ENCODE measurements around the gene OR10C1. TPM values are rescaled to one million over a fixed set of nuclear protein-coding genes. Genes with fewer than 3 reads are reported as not detected.

The OR10C1 gene, protein sequence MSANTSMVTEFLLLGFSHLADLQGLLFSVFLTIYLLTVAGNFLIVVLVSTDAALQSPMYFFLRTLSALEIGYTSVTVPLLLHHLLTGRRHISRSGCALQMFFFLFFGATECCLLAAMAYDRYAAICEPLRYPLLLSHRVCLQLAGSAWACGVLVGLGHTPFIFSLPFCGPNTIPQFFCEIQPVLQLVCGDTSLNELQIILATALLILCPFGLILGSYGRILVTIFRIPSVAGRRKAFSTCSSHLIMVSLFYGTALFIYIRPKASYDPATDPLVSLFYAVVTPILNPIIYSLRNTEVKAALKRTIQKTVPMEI
- not detected in 2 replicates for polyA plus RNA-seq (2013)

DNA sequence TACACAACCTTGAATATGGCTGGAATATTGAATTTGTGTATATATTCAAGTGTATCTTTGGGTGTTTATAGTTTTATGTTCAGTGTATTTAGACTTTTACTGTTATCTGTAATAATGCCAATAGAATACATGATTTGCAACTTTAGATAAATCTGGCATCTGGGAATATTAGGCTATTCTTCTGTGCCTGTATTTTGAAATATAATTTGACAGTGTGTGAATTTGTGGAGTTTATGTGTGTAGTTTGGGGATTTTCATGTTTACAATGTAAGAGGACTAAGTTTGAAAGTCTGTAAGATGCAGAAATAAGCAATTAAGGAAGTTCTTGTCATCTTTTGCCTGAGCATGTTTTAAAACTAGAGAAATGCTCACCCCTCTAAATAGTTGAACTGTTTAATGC lies at the start of gene OR10C1:
TSS of gene OR10C1 (plus strand) at position 301 of the 400 bp plus-strand sequence. CDS start 710 bp downstream, outside the sequence.
- H3K4me2 ChIP-seq (ENCODE audit: low read length): no peak within 1 kb of the TSS
- no peak for DNase-seq
- H2AK5ac ChIP-seq (ENCODE audit: low read length): no peak within 1 kb of the TSS
- H2BK5ac ChIP-seq (ENCODE audit: low read depth, low read length, poor library complexity): no peak within 1 kb of the TSS
- no peaks in the 10 kb centered on the region for H3K27me3 ChIP-seq (ENCODE audit: insufficient read depth, low read length)
- no peak within 1 kb of the TSS for H3K27ac ChIP-seq (ENCODE audit: low read depth, low read length)
- H4K91ac ChIP-seq (ENCODE audit: low read depth, low read length): no peak within 1 kb of the TSS
- H3K4me1 ChIP-seq (ENCODE audit: control insufficient read depth in 1 of 2, insufficient read depth in 2 of 2, low read length in 2 of 2): no peaks in the 10 kb centered on the region
- H3K4ac ChIP-seq (ENCODE audit: low read depth, low read length): no peak within 1 kb of the TSS
- H2BK12ac ChIP-seq (ENCODE audit: low read length): no peak within 1 kb of the TSS
- no peaks in the 10 kb centered on the region for H3K36me3 ChIP-seq (ENCODE audit: control insufficient read depth in 1 of 2, insufficient read depth in 2 of 2, low read length in 2 of 2)
- H3K9ac ChIP-seq (ENCODE audit: low read length): no peak within 1 kb of the TSS
- H3K79me1 ChIP-seq (ENCODE audit: low read length): no peaks in the 10 kb centered on the region
- no peak within 1 kb of the TSS for H2BK120ac ChIP-seq (ENCODE audit: insufficient read depth, low read length, poor library complexity)
- H3K79me2 ChIP-seq (ENCODE audit: control insufficient read depth, insufficient read depth, low read length, poor library complexity): no peaks in the 10 kb centered on the region
- H3K9me3 ChIP-seq (ENCODE audit: insufficient read depth, low read depth, low read length): peaks cover 4% of the 10 kb centered on the region
- H3K18ac ChIP-seq (ENCODE audit: low read length): no peak within 1 kb of the TSS
- no peak within 1 kb of the TSS for H3K14ac ChIP-seq (ENCODE audit: low read length)
- H2AFZ ChIP-seq (ENCODE audit: insufficient read depth, low read length, poor library complexity): no peak within 1 kb of the TSS
- H3K23ac ChIP-seq (ENCODE audit: low read length): no peak within 1 kb of the TSS
- no peak within 1 kb of the TSS for H3K4me3 ChIP-seq (ENCODE audit: low read depth, low read length)
- no peak within 1 kb of the TSS for H4K8ac ChIP-seq (ENCODE audit: low read depth, low read length)
- no peak within 1 kb of the TSS for H4K12ac ChIP-seq (ENCODE audit: low read depth, low read length)

DNA sequence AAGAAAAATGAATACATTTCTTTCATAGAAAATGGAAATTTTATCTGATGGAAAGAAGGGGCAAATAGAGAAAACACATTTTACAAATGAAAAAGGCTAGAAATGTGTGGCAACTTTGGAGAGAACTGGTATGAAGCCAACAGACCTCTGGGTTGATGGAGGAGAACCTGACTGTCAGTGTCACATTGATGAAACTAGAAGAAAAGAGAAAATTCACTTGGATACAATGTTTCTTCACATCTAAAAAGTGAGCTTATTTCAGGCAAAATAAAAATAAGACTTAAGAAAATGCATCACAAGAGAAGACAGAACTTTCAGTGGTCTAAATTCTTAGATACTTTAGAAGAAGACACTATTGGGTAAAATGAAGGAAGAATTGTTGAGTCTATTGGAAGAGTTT lies 43.8 kb upstream of the OR10C1 start, which contains the start of gene OR12D2:
TSS of gene OR12D2 (plus strand) at position 301 of the 400 bp plus-strand sequence. CDS start 1,069 bp downstream, outside the sequence.
- no peak within 1 kb of the TSS for H3K23ac ChIP-seq (ENCODE audit: low read length)
- no peaks in the 10 kb centered on the region for H3K27me3 ChIP-seq (ENCODE audit: insufficient read depth, low read length)
- no peaks in the 10 kb centered on the region for H3K36me3 ChIP-seq (ENCODE audit: control insufficient read depth in 1 of 2, insufficient read depth in 2 of 2, low read length in 2 of 2)
- no peak within 1 kb of the TSS for H3K27ac ChIP-seq (ENCODE audit: low read depth, low read length)
- H2BK12ac ChIP-seq (ENCODE audit: low read length): no peak within 1 kb of the TSS
- DNase-seq: no peak
- no peak within 1 kb of the TSS for H4K12ac ChIP-seq (ENCODE audit: low read depth, low read length)
- no peak within 1 kb of the TSS for H2BK5ac ChIP-seq (ENCODE audit: low read depth, low read length, poor library complexity)
- H2AFZ ChIP-seq (ENCODE audit: insufficient read depth, low read length, poor library complexity): no peak within 1 kb of the TSS
- H4K8ac ChIP-seq (ENCODE audit: low read depth, low read length): no peak within 1 kb of the TSS
- no peaks in the 10 kb centered on the region for H3K79me2 ChIP-seq (ENCODE audit: control insufficient read depth, insufficient read depth, low read length, poor library complexity)
- no peak within 1 kb of the TSS for H3K4ac ChIP-seq (ENCODE audit: low read depth, low read length)
- no peak within 1 kb of the TSS for H2BK120ac ChIP-seq (ENCODE audit: insufficient read depth, low read length, poor library complexity)
- H3K4me2 ChIP-seq (ENCODE audit: low read length): no peak within 1 kb of the TSS
- H3K4me1 ChIP-seq (ENCODE audit: control insufficient read depth in 1 of 2, insufficient read depth in 2 of 2, low read length in 2 of 2): no peaks in the 10 kb centered on the region
- H3K9ac ChIP-seq (ENCODE audit: low read length): no peak within 1 kb of the TSS
- no peak within 1 kb of the TSS for H3K4me3 ChIP-seq (ENCODE audit: low read depth, low read length)
- H3K14ac ChIP-seq (ENCODE audit: low read length): no peak within 1 kb of the TSS
- H3K18ac ChIP-seq (ENCODE audit: low read length): no peak within 1 kb of the TSS
- H3K79me1 ChIP-seq (ENCODE audit: low read length): no peaks in the 10 kb centered on the region
- H3K9me3 ChIP-seq (ENCODE audit: insufficient read depth, low read depth, low read length): peaks cover 4% of the 10 kb centered on the region
- H4K91ac ChIP-seq (ENCODE audit: low read depth, low read length): no peak within 1 kb of the TSS
- no peak within 1 kb of the TSS for H2AK5ac ChIP-seq (ENCODE audit: low read length)

DNA sequence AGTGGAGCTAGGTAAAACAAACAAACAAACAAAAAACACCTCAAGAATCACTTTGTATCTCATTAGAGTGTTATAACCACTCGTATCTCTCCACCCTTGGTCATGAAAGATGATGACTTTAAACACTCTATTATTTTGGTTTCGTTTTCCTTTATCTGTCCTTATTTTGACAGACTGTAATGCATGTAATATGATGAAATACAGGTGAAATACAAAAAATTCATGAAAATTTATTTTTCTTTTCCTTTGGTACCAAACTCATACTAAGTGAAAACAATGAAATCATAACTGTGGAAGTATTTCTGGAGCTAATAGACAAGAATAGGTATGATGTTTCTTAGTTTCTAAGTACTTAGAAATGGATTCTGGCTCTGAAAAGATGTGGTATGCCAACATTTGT lies 39.6 kb upstream of the OR10C1 start:
- Histone ChIP-seq H3K23ac (ENCODE audit: low read length) (no peak overlapping the region), H2BK120ac (ENCODE audit: insufficient read depth, low read length, poor library complexity) (no peak overlapping the region), H3K79me2 (ENCODE audit: control insufficient read depth, insufficient read depth, low read length, poor library complexity) (no peaks in the 10 kb centered on the region), H3K4me2 (ENCODE audit: low read length) (no peak overlapping the region), H4K12ac (ENCODE audit: low read depth, low read length) (no peak overlapping the region), H3K36me3 (ENCODE audit: control insufficient read depth in 1 of 2, insufficient read depth in 2 of 2, low read length in 2 of 2) (no peaks in the 10 kb centered on the region), H3K9me3 (ENCODE audit: insufficient read depth, low read depth, low read length) (no peaks in the 10 kb centered on the region), H3K4ac (ENCODE audit: low read depth, low read length) (no peak overlapping the region), H3K4me3 (ENCODE audit: low read depth, low read length) (no peak overlapping the region), H3K9ac (ENCODE audit: low read length) (no peak overlapping the region), H3K14ac (ENCODE audit: low read length) (no peak overlapping the region), H2BK12ac (ENCODE audit: low read length) (no peak overlapping the region), H4K8ac (ENCODE audit: low read depth, low read length) (no peak overlapping the region), H2BK5ac (ENCODE audit: low read depth, low read length, poor library complexity) (no peak overlapping the region), H3K79me1 (ENCODE audit: low read length) (no peaks in the 10 kb centered on the region), H3K18ac (ENCODE audit: low read length) (no peak overlapping the region), H3K27me3 (ENCODE audit: insufficient read depth, low read length) (no peaks in the 10 kb centered on the region), H3K27ac (ENCODE audit: low read depth, low read length) (no peak overlapping the region), H2AFZ (ENCODE audit: insufficient read depth, low read length, poor library complexity) (no peak overlapping the region), H4K91ac (ENCODE audit: low read depth, low read length) (no peak overlapping the region), H3K4me1 (ENCODE audit: control insufficient read depth in 1 of 2, insufficient read depth in 2 of 2, low read length in 2 of 2) (no peaks in the 10 kb centered on the region), H2AK5ac (ENCODE audit: low read length) (no peak overlapping the region)
- DNase-seq: no peak
- no CpG with 5 or more reads among the region's 2 CpGs for WGBS (ENCODE audit: extremely low coverage, insufficient coverage, insufficient read length)

DNA sequence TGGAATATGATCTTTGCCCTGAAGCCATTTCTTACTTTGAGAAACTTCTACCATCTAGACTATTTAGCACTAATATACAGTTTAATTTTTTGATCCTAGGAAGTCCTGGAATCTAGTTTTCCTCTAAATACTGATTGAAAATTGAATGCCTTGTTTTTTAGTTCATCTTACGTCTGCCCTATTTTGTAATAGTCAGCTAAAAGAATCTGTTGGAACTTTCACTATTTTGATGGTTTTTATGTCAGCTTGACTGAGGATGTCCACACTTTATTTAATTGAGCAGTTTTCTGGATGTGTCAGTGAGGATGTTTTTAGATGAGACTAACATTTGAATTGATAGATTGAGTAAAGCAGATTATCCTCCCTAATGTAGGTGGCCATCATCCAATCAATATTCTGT lies 35.3 kb upstream of the OR10C1 start:
- Histone ChIP-seq H2AK5ac (ENCODE audit: low read length) (no peak overlapping the region), H2BK120ac (ENCODE audit: insufficient read depth, low read length, poor library complexity) (no peak overlapping the region), H3K9me3 (ENCODE audit: insufficient read depth, low read depth, low read length) (no peaks in the 10 kb centered on the region), H2AFZ (ENCODE audit: insufficient read depth, low read length, poor library complexity) (no peak overlapping the region), H3K9ac (ENCODE audit: low read length) (no peak overlapping the region), H4K91ac (ENCODE audit: low read depth, low read length) (no peak overlapping the region), H3K36me3 (ENCODE audit: control insufficient read depth in 1 of 2, insufficient read depth in 2 of 2, low read length in 2 of 2) (no peaks in the 10 kb centered on the region), H4K12ac (ENCODE audit: low read depth, low read length) (no peak overlapping the region), H3K79me2 (ENCODE audit: control insufficient read depth, insufficient read depth, low read length, poor library complexity) (no peaks in the 10 kb centered on the region), H3K27me3 (ENCODE audit: insufficient read depth, low read length) (no peaks in the 10 kb centered on the region), H4K8ac (ENCODE audit: low read depth, low read length) (no peak overlapping the region), H3K14ac (ENCODE audit: low read length) (no peak overlapping the region), H3K4me3 (ENCODE audit: low read depth, low read length) (no peak overlapping the region), H3K18ac (ENCODE audit: low read length) (no peak overlapping the region), H2BK5ac (ENCODE audit: low read depth, low read length, poor library complexity) (no peak overlapping the region), H3K4ac (ENCODE audit: low read depth, low read length) (no peak overlapping the region), H3K4me1 (ENCODE audit: control insufficient read depth in 1 of 2, insufficient read depth in 2 of 2, low read length in 2 of 2) (no peaks in the 10 kb centered on the region), H3K79me1 (ENCODE audit: low read length) (no peaks in the 10 kb centered on the region), H3K4me2 (ENCODE audit: low read length) (no peak overlapping the region), H2BK12ac (ENCODE audit: low read length) (no peak overlapping the region), H3K27ac (ENCODE audit: low read depth, low read length) (no peak overlapping the region), H3K23ac (ENCODE audit: low read length) (no peak overlapping the region)
- no peak for DNase-seq
- no CpG with 5 or more reads among the region's 1 CpG for WGBS (ENCODE audit: extremely low coverage, insufficient coverage, insufficient read length)
